Stimulated activated CD8-positive, alpha-beta memory T cell treated with anti-CD3 and anti-CD28 coated beads, Interleukin-4, amount 100 ng/mL, for 4 hours (primary cell): ENCODE data around the gene PAPOLB.
A peak's percentile ranks its signal among the peaks of the same experiment; 100 is the strongest.

Experiments
- DNase-seq, 2 donors: peaks; one replicate each; pipeline ENCODE4 v3.0.0-alpha.2; 2020; ENCODE audit warnings: low read depth in 2 of 2, low spot score in 1 of 2

Gene PAPOLB

DNA sequence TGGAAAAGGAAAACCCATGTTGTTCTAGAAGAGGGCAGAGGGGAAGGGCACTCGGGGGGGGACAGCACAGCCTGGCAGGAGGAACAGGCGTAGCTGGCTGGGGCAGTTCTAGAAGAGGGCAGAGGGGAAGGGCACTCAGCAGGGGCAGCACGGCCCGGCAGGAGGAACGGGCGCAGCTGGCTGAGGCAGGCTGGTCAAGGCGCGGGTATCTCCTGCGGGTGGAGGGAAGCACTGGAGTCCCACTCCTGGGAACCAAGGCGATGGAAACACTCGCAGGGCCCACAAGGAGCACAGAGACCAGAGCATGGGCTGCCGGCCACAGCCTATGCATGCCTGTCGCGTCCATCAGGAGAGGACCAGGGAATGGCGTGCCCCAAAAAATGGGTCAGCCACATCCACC is 36.7 kb downstream of the PAPOLB start:
- no peak for DNase-seq

DNA sequence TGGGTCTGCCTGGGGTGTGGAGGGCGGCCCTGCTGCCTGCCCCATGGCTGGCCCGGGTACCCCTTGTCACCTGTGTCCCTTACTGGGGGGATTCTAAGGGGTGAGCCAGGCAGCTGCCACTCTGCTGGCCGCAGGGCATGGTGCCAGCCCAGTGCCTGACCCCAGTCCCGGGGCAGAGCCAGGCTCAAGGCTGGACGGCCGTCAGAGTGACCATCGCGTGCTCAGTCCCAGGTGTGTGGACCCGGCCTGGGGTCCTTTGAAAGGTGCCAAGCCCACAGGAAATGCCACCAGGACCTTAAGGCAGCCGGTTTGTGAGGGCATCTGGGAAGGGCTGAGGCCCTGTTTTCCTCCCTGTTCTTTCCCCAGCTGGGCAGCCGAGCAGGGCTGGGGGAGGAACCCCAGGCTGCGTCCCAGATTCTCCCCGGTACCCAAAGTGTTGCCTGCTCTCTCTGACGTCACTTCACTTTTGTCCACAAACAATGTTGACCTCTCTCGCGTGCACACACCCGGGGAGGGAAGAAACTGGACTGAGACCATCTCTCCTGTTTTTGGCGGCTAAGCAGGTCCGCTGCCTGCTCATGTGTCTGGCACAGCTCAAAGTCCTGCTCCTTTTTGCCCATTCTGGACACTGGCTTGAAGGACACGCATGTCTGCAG is 37.6 kb downstream of the PAPOLB start:
- DNase-seq, result no peak

DNA sequence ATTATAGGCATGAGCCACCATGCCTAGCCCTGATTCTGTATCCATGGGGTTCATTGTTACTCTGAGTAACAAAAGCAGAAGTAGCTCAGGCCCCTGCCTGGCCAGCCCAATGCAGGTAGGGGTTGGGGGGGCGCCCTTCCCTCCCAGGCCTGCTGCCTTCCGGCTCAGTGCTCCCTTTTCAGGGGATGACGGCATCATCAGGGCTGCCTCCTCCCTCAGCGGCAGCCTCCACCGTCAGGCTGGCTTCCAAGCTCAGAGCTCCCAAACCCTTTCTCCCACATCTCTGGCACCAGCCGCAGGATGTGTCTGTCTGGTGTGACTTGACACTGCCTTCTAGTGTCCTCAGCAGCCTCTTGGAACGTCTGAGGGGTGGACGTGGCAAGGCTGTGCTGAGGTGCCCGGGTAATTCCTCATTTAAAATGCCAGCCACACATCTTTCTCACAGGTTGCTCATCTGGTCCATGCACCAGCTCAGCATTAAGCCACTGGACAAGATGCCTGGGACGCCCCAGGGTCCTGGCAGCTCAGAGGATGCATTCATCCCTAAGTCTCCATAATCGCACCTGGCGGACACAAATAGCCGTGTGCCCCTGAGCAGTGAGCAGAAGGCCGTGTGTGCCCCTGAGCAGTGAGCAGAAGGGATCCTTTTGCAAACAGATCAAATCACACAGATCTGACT is 38.2 kb downstream of the PAPOLB start:
- no peak for DNase-seq

DNA sequence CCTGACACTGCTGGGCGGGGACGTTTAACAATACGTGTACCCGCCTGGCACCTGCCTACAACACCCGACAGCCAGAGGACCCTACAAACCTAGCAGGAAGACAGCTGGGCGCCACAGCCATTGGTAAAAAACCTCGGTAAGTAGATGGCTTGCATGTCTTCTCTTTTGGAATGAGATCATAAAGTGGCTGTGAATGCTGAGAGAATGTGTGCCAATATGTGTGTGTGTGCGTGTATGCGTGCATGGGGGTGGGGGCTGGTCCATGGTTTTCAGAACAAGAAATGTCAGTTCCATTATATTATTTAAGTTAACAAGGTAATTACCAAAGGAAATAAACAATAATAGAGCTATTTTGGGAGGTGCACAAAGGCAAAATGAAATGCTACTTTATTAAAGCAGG is 39.2 kb downstream of the PAPOLB start:
- no peak for DNase-seq

DNA sequence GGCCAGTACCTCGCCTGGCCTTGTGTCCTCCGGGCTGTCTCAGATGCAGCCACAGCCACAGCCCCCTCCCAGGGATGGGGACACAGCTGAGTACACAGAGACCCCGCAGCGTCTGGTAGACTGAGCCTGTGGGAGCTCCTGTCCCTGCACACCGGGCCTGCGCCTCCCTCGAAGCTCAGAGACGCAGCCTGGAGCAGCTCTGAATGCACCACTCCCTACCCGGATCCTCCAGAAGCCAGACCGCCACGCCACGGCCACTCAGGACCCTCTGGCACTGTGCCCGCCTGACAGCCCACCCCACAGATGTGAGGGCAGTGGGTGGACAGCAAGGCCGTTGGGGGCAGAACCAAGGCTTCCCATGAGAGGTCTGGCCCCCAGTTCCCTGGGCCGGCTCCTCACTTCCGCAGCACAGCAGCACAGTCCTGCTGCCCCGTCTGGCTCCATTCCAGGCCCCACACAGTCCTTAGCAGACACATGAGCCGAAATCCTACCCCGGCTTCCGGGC is 40.8 kb downstream of the PAPOLB start:
- DNase-seq, result no peak

DNA sequence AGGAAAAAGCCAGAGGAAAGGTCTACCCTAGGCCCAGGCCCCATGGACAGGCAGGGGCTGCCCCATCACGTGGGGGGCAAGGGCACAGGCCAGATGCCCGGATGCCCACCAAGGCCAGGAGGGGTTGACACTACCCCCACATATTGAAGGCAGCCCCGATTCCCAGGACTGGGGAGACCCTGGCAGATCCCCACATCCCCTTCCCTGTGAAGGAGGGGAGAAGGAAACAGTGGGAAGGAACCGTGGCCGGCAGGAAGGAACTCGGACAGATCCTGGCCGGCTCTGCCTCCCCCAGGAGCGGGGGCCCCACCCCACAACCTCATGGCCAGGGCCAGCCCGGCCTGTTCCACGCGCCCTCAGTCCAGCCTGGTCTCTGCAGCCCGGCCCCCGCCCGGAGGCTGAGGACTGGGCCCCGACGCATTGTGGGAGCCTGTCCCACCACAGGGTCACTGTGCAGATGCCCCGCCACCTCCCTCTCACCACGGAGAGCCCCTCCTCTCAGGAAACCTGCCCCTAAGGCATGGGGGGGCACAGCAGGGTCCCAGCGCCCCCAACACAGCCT is 41.3 kb downstream of the PAPOLB start:
- no peak for DNase-seq

DNA sequence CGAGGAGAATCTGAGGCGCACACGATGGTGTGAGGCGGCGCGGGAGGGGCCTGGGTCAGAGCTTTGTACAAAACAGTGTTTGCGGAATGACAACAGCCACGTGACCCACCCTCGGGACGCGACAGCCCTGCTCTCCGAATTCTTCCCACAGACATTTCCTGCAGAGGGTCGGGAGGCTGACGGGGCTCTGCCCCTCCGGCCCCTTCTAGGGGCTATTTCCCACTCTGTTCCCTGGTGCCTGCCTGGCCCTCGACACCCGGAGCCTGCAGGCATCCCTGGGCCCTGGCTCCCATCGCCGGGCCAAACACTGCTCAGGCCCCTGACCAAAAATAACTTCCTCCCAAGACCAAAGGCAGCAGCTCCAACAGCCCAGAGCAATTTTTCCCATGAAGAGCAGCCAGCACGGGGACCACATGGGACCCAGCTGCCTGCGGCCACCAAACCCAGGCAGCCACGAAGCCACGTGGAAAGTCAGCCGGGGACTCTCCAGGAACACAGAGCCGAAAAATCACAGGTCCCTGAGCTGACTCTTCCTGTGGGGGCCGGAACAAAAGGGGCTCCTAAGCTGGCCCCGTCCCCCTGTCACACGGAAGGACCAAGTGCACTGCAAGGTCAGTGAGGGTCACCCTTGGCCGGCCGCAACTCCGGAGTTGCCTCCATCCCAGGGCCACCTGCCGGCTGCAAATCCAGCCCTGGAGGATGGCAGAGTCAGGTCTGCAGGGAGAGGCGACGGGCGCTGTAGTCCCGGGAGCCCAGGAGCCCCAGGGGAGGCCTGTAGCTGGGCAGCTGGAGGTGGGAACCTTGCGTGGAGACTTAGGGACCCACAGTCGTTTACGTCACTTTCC is 42.0 kb downstream of the PAPOLB start:
- no peak for DNase-seq

DNA sequence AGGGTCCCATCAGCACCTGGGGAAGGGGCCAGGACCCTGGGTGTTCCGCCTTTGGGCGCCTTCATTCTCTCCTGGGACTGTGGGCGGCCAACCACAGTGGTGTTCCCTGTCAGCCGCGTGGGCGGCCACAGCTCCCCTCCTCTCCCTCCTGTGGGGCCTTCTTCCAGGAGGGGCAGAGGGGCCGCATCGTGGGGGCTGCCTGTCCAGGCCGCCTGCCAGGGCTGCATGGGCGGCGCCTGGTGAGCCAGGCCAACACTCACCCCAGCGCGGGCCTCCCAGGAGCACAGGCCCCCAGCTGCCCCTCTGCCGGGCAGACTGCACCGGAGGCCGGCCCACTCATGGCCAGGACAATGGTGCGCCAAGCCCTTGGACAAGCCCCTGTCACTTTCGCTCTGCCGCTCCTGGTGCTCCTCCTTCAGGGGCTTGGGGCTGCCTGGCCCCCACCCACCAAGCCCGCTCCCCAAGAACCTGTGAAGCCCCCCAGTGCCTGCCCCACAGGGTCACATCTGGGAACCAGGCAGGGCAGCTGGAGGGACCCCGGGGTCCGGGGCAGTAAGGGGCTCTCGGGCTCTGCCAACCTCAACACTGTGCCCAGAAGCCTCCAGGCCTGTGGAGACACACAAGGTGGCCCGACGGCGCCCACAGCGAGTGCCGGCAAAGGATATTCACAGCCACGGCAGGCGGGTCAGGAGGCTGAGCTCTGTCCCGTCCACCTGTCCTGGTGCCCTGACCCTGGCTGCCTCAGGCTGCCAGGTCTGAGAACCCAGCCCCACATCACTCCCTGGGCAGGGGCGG is 43.6 kb downstream of the PAPOLB start:
- no peak for DNase-seq

DNA sequence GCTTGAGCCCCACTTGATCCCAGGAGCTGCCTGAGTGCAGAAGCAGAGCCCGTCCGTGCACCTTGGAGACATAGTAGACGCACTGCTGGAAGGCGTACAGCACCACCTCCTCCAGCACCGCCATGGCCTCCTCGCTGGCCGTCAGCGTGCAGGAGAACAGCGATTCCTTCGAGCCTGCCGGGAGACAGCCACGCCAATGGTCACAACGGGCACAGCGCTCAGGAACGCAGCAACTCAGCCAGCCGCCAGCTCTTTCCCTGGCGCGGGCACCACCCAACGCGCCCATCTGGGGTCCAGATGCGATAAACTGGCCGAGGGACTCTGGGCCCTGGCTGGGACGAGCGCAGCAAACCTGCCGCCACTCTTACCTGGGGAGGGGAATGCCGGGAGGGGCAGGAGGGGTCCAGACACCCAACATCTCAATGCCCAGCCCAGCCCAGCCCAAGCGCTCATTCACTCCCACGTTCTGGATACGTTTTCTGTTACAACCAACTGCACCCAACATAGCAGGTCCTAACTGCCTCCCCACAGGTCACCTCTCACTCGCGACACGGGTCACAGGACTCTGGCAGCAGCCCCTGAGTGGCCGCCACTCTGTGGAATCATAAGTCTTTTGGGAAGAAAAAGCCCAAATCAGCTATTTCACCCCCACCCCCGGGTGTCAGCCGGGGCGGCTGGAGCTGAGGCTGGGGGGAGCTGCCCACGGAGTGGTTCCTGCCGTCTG is 44.5 kb downstream of the PAPOLB start:
- no peak for DNase-seq

DNA sequence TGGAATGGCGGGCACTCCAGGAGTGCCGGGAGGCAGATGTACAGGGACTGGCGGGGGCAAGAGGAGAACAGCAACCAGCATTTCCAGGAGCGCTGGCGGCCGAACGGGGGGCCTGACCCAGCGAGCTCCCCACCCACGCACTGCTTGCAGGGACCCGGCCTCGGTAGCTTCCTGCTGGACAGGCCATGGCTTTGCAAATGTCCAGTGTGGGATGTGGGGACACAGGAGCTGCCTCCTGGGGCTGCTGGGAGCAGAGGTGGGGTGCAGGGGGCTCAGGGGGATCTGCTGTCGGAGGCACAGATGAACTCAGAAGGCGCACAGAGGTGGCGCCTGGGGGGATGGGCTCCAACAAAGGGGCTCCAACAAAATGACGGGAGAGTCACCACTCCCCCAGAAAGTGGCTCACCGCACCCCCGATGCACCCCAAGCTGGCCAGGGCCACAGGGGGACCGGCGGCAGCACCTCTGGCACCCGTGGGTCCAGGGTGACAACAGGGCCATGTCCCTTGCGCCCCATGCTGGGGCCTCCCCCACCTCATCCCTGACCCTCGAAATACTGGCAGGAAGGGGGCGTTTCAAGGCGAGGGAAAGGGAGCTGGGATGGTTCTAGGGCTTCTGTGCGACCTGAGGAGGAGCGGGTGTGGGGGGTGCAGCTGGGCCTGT is 45.3 kb downstream of the PAPOLB start:
- no peak for DNase-seq

DNA sequence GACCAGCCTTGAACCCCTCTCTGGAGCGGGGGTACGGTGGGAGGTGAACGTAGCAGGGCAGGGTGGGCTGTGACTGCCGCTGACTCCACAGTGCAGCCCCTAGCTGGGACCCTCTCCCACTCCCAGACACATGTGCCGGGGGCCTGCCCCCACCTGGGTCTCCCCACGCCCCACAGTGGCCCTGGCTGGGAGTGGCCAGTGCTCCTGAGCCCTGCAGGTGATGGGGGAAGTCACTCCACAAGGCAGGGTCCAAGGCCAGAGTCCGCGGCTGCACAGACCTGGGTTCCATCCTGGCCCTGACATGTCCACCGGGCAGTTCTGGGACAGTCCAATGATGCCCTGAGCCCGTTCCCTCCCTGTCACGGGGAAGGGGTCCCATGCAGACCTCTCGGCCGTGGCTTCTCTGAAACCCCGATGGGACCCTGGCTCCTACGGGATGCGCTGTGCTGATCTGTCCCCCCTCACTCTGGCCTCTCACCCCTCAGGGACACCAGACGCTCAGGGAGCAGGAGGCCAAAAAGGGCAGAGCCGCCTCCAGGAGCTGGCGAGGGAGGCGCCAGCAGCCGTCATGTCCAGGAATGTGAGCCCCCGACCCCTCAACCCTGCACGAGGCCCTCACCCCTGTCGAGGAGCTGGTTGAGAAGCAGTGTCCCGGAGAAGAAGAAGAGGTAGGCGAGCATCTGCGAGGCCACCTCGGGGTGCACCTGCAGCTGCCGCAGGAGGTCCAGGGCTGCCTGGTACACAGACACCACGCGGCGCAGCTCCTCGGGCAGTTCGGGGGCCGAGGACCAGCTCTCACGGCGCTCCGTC is 46.0 kb downstream of the PAPOLB start:
- no peak for DNase-seq

DNA sequence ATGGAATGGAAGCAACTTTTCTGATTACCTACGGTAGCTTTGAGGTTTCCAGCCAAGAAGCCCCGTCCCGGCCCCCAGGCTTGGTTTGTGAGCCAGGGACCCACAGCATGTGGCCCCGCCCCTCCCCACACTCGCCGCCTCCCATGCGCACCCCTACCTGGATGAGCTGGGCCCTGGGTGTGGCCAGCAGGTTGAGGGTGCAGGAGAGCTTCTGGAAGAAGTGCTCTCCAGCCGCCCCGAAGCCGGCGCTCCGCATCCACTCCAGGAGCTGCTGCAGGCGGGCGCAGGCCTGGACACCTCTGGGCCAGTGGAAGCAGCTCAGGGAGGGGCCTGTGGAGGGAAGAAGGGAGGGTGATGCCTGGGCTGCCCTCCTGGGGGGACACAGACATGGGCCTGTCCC is 46.7 kb downstream of the PAPOLB start:
- DNase-seq, result no peak

DNA sequence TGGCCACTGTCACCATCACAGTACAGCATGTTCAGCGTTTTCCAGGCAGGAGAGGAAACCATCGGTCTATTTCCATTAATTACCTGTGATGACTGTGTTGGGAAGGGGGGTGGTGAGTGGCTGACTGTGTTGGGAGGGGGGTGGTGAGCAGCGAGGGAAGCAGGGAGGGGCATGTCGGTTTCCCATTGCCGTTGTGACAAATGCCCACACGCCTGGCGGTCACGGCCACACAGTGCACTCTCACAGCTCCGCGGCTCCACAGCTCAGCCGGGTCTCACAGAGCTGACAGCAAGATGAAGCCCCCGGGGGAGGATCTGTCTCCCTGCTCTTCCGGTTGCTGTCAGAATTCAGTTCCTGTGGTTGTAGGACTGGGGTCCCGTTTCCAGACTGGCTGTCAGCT is 47.4 kb downstream of the PAPOLB start:
- DNase-seq, result no peak

DNA sequence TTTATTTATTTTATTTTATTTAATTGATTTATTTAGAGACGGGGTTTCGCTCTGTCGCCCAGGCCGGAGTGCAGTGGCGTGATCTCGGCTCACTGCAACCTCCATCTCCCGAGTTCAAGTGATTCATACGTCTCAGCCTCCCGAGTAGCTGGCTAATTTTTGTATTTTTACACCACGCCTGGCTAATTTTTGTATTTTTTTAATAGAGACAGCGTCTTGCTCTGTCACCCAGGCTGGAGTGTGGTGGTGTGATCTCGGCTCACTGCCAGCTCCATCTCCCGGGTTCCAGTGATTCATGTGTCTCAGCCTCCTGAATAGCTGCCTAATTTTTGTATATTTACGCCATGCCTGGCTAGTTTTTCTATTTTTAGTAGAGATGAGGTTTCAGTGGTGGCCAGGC is 52.2 kb downstream of the PAPOLB start:
- no peak for DNase-seq

DNA sequence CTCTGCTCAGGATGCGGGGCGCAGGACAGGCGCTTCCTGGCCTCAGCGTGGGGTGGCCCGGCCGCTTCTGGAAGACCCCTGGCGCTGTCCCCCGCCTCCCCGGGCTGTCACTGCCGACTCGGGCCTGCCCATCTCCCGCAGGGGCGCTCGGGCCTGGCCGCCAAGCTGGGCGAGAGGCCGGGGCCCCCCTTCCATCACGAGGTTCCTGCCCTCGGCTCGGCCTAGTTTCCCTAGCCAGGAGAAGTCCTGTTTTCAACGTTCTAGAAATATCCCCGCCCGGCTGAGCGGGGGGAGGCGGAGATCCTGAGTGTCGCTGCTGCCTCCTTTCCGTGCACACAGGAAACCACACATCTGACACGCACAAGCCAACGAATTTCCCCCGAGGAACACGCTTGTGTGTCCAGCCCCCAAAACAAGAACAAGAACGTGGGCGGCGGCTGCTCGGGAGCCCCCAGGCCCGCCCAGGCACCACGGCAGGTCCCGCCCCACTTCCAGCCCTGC is 52.7 kb downstream of the PAPOLB start:
- peak in 1 of 2 donors; percentile 9 for DNase-seq

DNA sequence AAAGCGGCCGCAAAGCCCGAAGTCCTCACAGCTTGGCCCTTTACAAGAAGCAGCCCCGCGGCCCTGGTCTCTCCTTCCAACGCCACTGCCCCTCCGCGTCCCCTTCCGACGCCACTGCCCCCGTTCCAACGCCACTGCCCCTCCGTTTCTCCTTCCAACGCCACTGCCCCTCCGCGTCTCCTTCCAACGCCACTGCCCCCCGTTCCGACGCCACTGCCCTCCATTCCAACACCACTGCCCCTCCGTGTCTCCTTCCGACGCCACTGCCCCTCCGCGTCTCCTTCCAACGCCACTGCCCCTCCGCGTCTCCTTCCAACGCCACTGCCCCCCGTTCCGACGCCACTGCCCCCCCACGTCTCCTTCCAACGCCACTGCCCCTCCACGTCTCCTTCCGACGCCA is 53.3 kb downstream of the PAPOLB start:
- no peak for DNase-seq

DNA sequence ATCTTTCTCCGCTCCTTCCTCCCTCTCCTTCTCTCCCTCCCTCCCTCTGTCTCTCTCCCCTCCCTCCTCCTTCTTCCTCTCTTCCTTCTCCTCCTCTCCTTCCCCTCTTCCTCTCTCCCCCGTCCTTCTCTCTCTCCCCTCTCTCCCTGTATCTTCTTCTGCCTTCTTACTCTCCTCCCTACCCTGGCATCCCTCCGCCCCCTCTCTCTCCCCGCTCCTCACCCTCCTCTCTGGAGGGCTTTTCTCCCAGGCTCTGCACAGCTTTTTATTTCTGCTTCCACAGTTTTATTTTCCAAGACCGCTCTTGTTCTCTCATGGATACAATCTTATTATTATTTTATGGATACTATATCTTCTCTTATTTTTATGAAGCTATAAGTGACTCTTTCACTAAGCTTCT is 53.8 kb downstream of the PAPOLB start:
- DNase-seq, result no peak
